ENCODE results near the gene RTRAF. TPM values are rescaled to one million over a fixed set of nuclear protein-coding genes. Genes with fewer than 3 reads are reported as not detected.
A peak's percentile ranks its signal among the peaks of the same experiment; 100 is the strongest.

RTRAF gene
- total and polyA plus RNA-seq, 2 donors (not counting 1 experiment from before 2014, with no cell fraction given): 147 to 222 TPM

DNA sequence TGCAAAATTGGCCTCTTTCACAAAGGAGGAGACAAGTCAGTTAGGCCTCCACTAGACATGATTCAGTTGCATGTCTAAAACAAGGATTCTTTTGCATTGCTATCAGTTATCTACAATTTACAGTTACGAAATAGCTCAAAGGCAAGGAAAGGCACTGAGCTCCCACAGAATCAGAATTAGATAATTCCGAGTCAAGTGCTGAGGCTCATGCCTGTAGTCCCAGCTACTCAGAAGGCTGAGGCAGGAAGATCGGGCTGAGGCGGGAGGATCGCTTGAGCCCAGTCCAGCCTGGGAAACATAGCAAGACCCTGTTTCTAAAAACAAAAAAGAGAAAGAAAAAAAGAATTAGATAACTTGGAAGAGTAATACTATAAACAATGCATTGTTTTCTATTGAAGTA lies 12.3 kb upstream of the RTRAF start:
- no peak for TF ChIP-seq EZH2 (IDR thresholded peaks at IDR 0.05; ENCODE audit: low read length, missing control alignments)
- TF ChIP-seq, protein P1, sequence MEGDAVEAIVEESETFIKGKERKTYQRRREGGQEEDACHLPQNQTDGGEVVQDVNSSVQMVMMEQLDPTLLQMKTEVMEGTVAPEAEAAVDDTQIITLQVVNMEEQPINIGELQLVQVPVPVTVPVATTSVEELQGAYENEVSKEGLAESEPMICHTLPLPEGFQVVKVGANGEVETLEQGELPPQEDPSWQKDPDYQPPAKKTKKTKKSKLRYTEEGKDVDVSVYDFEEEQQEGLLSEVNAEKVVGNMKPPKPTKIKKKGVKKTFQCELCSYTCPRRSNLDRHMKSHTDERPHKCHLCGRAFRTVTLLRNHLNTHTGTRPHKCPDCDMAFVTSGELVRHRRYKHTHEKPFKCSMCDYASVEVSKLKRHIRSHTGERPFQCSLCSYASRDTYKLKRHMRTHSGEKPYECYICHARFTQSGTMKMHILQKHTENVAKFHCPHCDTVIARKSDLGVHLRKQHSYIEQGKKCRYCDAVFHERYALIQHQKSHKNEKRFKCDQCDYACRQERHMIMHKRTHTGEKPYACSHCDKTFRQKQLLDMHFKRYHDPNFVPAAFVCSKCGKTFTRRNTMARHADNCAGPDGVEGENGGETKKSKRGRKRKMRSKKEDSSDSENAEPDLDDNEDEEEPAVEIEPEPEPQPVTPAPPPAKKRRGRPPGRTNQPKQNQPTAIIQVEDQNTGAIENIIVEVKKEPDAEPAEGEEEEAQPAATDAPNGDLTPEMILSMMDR (conservative IDR thresholded peaks at IDR 0.05 in 1 of 2, IDR thresholded peaks at IDR 0.05 in 1 of 2; ENCODE audit: low read depth in 1 of 2, low read length in 2 of 2): no peak
- no peaks in the 10 kb centered on the region for H3K4me1 ChIP-seq (ENCODE audit: control insufficient read depth, extremely low read depth, insufficient read depth, low read length)
- no peak for DNase-seq (ENCODE audit: low read depth in 2 of 2)
- no peaks in the 10 kb centered on the region for H3K9me3 ChIP-seq (ENCODE audit: control insufficient read depth, insufficient read depth, low read depth, low read length)
- no peak overlapping the region for H3K9ac ChIP-seq (ENCODE audit: insufficient read depth, low read length)
- H3K79me2 ChIP-seq (ENCODE audit: control insufficient read depth, insufficient read depth, low read length): no peaks in the 10 kb centered on the region
- no peak overlapping the region for H3K27ac ChIP-seq (ENCODE audit: insufficient read depth, low read length)
- H4K20me1 ChIP-seq (ENCODE audit: control insufficient read depth, extremely low read depth, insufficient read depth, low read length): no peaks in the 10 kb centered on the region
- no peak overlapping the region for H2AFZ ChIP-seq (ENCODE audit: low read length)
- H3K36me3 ChIP-seq (ENCODE audit: control insufficient read depth, insufficient read depth, low read length): no peaks in the 10 kb centered on the region
- H3K27me3 ChIP-seq (ENCODE audit: control insufficient read depth, insufficient read depth, low read length): peaks cover 2% of the 10 kb centered on the region
- no peak overlapping the region for H3K4me3 ChIP-seq (replicated peaks in 1 of 4; ENCODE audit: control extremely low read depth in 1 of 4, insufficient read depth in 1 of 4, low read depth in 3 of 4, low read length in 4 of 4)
- no peak overlapping the region for H3K4me2 ChIP-seq (ENCODE audit: extremely low read depth, insufficient read depth, low read length)

DNA sequence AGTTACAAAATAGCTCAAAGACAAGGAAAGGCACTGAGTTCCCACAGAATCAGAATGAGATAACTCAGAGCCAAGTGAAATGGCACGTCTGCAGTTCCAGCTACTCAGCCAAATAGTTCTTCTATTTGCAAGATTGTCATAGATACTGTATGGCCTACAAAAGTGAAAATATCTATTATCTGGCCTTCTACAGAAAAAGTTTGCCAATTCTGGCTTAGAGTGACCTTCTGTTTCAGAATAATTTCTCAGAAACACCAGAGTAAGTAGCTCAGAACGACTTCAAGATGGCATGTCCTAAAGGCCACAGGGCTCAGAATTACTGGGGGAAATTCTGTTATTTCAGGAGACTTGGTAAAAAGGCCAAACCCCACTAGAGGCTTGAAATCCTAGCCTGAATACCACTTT lies 10.7 kb upstream of the RTRAF start:
- no peak for DNase-seq (ENCODE audit: low read depth in 2 of 2)
- no peak for TF ChIP-seq EZH2 (IDR thresholded peaks at IDR 0.05; ENCODE audit: low read length, missing control alignments)
- TF ChIP-seq, protein P1 (conservative IDR thresholded peaks at IDR 0.05 in 1 of 2, IDR thresholded peaks at IDR 0.05 in 1 of 2; ENCODE audit: low read depth in 1 of 2, low read length in 2 of 2): no peak
- Histone ChIP-seq H3K27ac (ENCODE audit: insufficient read depth, low read length) (no peak overlapping the region), H2AFZ (ENCODE audit: low read length) (no peak overlapping the region), H3K27me3 (ENCODE audit: control insufficient read depth, insufficient read depth, low read length) (peaks cover 5% of the 10 kb centered on the region), H3K4me1 (ENCODE audit: control insufficient read depth, extremely low read depth, insufficient read depth, low read length) (no peaks in the 10 kb centered on the region), H3K79me2 (ENCODE audit: control insufficient read depth, insufficient read depth, low read length) (no peaks in the 10 kb centered on the region), H3K4me2 (ENCODE audit: extremely low read depth, insufficient read depth, low read length) (no peak overlapping the region), H3K9ac (ENCODE audit: insufficient read depth, low read length) (no peak overlapping the region), H3K36me3 (ENCODE audit: control insufficient read depth, insufficient read depth, low read length) (no peaks in the 10 kb centered on the region), H3K9me3 (ENCODE audit: control insufficient read depth, insufficient read depth, low read depth, low read length) (no peaks in the 10 kb centered on the region), H3K4me3 (replicated peaks in 1 of 4; ENCODE audit: control extremely low read depth in 1 of 4, insufficient read depth in 1 of 4, low read depth in 3 of 4, low read length in 4 of 4) (no peak overlapping the region), H4K20me1 (ENCODE audit: control insufficient read depth, extremely low read depth, insufficient read depth, low read length) (no peaks in the 10 kb centered on the region)

DNA sequence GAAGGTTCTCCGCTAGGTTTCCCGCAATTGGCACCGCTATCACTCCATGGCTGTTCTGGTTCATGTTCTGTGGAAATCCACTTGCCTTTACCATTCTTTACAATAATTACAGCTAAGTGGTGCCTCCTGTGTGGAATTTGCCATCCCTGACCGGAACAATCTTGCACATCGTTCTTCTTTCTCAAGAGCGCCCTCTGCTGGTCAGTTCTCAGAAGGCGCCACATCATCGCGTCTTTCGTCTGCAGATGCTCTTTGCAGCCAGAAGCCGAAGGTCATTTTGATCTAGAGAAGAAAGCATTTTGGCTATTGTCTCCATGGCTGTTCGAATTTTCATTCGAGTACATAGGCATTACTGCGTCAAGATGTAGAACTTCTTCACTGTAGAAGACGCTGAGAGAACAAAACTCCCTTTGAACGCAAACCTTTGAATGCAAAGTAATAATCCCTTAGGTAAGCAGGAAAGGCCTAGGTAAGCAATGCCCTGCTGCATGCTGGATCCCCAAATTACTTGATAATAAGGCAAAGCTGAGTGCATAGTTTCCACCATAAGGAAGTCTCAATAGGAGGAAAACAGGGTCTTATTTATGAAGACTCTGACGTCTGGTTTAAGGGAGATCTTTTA lies 10.1 kb upstream of the RTRAF start:
- H3K27ac ChIP-seq (ENCODE audit: insufficient read depth, low read length): no peak overlapping the region
- H4K20me1 ChIP-seq (ENCODE audit: control insufficient read depth, extremely low read depth, insufficient read depth, low read length): no peaks in the 10 kb centered on the region
- no peaks in the 10 kb centered on the region for H3K36me3 ChIP-seq (ENCODE audit: control insufficient read depth, insufficient read depth, low read length)
- H2AFZ ChIP-seq (ENCODE audit: low read length): no peak overlapping the region
- H3K4me3 ChIP-seq (replicated peaks in 1 of 4; ENCODE audit: control extremely low read depth in 1 of 4, insufficient read depth in 1 of 4, low read depth in 3 of 4, low read length in 4 of 4): no peak overlapping the region
- peaks cover 5% of the 10 kb centered on the region for H3K27me3 ChIP-seq (ENCODE audit: control insufficient read depth, insufficient read depth, low read length)
- no peaks in the 10 kb centered on the region for H3K79me2 ChIP-seq (ENCODE audit: control insufficient read depth, insufficient read depth, low read length)
- H3K9ac ChIP-seq (ENCODE audit: insufficient read depth, low read length): no peak overlapping the region
- no peaks in the 10 kb centered on the region for H3K4me1 ChIP-seq (ENCODE audit: control insufficient read depth, extremely low read depth, insufficient read depth, low read length)
- DNase-seq (ENCODE audit: low read depth in 2 of 2): peak; percentile 59 to 85
- no peak overlapping the region for H3K4me2 ChIP-seq (ENCODE audit: extremely low read depth, insufficient read depth, low read length)
- TF ChIP-seq EZH2 (IDR thresholded peaks at IDR 0.05; ENCODE audit: low read length, missing control alignments): no peak
- TF ChIP-seq, protein P1 (conservative IDR thresholded peaks at IDR 0.05 in 1 of 2, IDR thresholded peaks at IDR 0.05 in 1 of 2; ENCODE audit: low read depth in 1 of 2, low read length in 2 of 2): peak; percentile 93
- no peaks in the 10 kb centered on the region for H3K9me3 ChIP-seq (ENCODE audit: control insufficient read depth, insufficient read depth, low read depth, low read length)

All from fibroblast of lung (primary cell).